Measurements from ENCODE around the gene OSBPL9. TPM values are rescaled to one million over a fixed set of nuclear protein-coding genes. Genes with fewer than 3 reads are reported as not detected.

Gene OSBPL9, protein sequence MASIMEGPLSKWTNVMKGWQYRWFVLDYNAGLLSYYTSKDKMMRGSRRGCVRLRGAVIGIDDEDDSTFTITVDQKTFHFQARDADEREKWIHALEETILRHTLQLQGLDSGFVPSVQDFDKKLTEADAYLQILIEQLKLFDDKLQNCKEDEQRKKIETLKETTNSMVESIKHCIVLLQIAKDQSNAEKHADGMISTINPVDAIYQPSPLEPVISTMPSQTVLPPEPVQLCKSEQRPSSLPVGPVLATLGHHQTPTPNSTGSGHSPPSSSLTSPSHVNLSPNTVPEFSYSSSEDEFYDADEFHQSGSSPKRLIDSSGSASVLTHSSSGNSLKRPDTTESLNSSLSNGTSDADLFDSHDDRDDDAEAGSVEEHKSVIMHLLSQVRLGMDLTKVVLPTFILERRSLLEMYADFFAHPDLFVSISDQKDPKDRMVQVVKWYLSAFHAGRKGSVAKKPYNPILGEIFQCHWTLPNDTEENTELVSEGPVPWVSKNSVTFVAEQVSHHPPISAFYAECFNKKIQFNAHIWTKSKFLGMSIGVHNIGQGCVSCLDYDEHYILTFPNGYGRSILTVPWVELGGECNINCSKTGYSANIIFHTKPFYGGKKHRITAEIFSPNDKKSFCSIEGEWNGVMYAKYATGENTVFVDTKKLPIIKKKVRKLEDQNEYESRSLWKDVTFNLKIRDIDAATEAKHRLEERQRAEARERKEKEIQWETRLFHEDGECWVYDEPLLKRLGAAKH
- total RNA-seq (2021; fragmentation: NEBNext Ultra II Directional; extraction: Animal tissue kit (Norgen Biotek cat#: 25700)): 10 to 100 TPM; 39.8 to 54.2 (median 44.8) TPM
- long read RNA-seq, transcript OSBPL9-207 (20 exons, 2,755 nt): minor isoform, 9 of 92 reads
- long read RNA-seq, transcript OSBPL9-203 (24 exons, 2,893 nt): major isoform, 23 of 92 reads
- long read RNA-seq, transcript OSBPL9-222 (21 exons, 2,210 nt): minor isoform, 12 of 92 reads
- long read RNA-seq, partial matches to known transcripts: 25 of 92 reads
- long read RNA-seq, other reads (novel, unspliced or antisense): 16 of 92 reads

DNA sequence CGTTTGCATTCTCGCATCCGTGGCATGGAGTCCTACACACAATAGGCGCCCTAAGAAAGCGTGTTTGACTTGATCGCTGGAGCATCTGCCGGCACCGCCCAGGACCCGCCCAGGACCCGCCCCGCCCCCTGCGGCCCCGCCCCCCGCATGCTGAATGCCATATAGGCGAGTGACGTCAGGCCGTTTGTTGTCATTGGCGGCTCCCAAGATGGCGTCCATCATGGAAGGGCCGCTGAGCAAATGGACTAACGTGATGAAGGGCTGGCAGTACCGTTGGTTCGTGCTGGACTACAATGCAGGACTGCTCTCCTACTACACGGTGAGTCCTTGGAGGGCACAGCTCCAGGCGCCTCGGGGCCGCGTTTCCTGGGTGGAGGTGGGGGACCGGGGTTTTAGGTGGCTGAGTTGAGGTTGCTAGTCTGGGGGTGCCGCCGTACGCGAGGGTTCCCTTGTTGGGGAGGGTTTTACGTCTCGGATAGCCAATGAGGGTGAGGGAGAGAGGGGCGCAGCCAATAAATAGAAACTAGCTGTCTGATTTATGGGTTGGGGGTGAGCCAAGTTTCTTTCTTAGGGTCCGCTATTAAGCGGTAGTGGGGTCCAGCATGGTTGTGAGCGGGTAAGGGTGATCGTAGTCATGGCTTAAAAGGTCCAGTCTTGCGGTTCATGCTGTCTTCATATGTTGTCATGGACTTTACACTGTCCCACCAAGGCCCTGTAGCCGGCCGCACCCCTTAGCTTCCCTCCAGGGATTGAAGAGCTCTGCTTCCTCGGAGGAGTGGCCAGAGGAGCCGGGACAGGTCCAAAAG is at the start of gene OSBPL9:
Gene OSBPL9 (plus strand): TSS at position 190 of the 806 bp plus-strand sequence. CDS start 19 bp downstream, at position 209.
- Mint-ChIP-seq H3K4me3 (peak within 1 kb of the TSS; percentile 100), H3K36me3 (ENCODE audit: low read depth) (peaks cover 5% of the 10 kb centered on the region), H3K27ac (peak within 1 kb of the TSS; percentile 99), H3K27me3 (ENCODE audit: insufficient read depth) (peaks cover 2% of the 10 kb centered on the region; the same call in 1 of the 2 replicates), H3K9me3 (no peaks in the 10 kb centered on the region), H3K4me1 (ENCODE audit: low read depth) (peaks cover 72% of the 10 kb centered on the region)
- DNase-seq: peak; percentile 84
- TF ChIP-seq, protein P1, sequence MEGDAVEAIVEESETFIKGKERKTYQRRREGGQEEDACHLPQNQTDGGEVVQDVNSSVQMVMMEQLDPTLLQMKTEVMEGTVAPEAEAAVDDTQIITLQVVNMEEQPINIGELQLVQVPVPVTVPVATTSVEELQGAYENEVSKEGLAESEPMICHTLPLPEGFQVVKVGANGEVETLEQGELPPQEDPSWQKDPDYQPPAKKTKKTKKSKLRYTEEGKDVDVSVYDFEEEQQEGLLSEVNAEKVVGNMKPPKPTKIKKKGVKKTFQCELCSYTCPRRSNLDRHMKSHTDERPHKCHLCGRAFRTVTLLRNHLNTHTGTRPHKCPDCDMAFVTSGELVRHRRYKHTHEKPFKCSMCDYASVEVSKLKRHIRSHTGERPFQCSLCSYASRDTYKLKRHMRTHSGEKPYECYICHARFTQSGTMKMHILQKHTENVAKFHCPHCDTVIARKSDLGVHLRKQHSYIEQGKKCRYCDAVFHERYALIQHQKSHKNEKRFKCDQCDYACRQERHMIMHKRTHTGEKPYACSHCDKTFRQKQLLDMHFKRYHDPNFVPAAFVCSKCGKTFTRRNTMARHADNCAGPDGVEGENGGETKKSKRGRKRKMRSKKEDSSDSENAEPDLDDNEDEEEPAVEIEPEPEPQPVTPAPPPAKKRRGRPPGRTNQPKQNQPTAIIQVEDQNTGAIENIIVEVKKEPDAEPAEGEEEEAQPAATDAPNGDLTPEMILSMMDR (IDR thresholded peaks at IDR 0.05): no peak

DNA sequence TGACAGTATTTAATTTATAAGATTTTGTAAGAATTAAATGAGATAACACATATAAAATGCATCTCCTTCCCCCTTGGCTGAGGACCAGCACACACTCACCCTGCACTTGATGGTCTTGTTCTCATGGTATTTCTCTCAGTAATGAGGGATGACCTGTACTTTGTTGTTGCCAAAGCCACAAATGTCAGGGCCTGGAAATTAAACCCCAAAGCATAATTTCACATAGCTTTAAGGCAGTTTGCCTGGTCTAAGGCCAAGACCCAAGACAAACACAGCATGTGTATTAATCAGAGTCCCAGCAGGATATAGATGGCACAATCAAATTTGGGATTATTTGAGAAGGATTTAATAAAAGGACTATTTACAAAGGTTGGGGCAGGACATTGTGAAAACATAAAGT is 49.2 kb upstream of the OSBPL9 start:
- H3K4me1 Mint-ChIP-seq (ENCODE audit: low read depth): peaks cover 9% of the 10 kb centered on the region
- peak; percentile 95 for DNase-seq
- peaks cover 1% of the 10 kb centered on the region; the same call in 1 of the 2 replicates for H3K27me3 Mint-ChIP-seq (ENCODE audit: insufficient read depth)
- no peaks in the 10 kb centered on the region for H3K9me3 Mint-ChIP-seq
- H3K4me3 Mint-ChIP-seq: no peak overlapping the region
- H3K36me3 Mint-ChIP-seq (ENCODE audit: low read depth): no peaks in the 10 kb centered on the region
- TF ChIP-seq, protein P1 (IDR thresholded peaks at IDR 0.05): no peak
- peak overlapping the region; percentile 70 for H3K27ac Mint-ChIP-seq

DNA sequence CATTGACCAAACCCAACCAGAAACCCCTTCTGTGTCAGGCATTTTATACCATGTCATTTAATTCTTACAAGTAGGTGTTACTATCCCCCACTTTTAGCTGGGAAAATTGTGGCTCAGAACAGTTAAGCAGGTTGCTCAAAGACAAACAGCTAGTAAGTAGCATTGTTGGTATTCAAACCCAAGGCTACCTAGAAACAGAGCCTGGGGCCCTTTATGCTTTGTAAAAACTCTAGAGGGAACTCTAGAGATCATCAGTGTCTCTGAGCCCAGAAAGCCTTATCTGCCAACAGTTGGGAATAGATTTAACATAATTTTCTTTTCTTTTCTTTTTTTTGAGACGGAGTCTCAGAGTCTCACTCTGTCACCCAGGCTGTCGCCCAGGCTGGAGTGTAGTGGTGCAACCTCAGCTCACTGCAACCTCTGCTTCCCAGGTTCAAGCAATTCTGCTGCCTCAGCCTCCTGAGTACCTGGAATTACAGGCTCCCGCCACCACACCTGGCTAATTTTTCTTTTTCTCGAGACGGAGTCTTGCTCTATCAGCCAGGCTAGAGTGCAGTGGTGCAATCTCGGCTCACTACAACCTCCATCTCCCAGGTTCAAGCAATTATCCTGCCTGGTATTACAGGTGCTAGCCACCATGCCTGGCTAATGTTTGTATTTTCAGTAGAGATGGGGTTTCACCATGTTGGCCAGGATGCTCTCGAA is 48.5 kb upstream of the OSBPL9 start:
- H3K27ac Mint-ChIP-seq: peak overlapping the region; percentile 85
- H3K4me3 Mint-ChIP-seq: no peak overlapping the region
- H3K27me3 Mint-ChIP-seq (ENCODE audit: insufficient read depth): peaks cover 1% of the 10 kb centered on the region; the same call in 1 of the 2 replicates
- peak; percentile 21 for DNase-seq
- no peaks in the 10 kb centered on the region for H3K9me3 Mint-ChIP-seq
- no peaks in the 10 kb centered on the region for H3K36me3 Mint-ChIP-seq (ENCODE audit: low read depth)
- TF ChIP-seq, protein P1 (IDR thresholded peaks at IDR 0.05): no peak
- H3K4me1 Mint-ChIP-seq (ENCODE audit: low read depth): peaks cover 10% of the 10 kb centered on the region

DNA sequence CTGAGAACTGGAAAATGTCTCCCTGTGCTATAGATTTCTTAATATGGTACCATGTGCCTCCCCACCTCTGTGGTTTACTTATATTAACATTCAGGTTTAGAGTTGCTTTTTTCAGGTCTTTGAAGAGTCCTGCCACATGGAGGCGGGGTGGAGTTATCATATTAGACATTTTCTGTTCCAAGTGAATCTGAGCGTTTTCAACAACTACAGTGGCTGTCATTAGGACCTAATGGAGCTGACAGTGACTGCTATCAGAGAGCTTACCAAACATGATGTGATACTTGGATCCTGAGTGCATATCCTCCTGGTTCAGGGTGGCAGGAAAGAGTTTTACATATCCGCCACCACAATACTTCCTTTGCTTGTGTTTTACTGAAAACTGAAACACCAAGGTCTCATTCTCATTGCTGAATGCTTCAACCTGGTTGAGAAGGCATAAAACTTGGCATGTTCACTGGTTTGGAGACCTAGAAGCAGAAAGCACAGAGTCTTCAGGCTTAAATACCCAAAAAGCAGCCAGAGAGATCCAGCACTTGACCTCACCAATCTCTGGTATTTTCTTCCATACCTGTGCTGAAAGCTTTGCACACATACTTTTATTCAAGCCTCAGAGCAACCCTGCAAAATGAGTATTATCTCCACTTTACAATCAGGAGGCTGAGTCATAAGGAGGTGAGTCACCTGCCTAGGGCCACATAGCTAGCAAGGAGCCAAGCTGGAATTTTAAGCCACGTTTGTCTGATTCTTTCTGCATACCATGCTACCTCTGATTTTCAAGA is 47.4 kb upstream of the OSBPL9 start:
- Mint-ChIP-seq H3K36me3 (ENCODE audit: low read depth) (no peaks in the 10 kb centered on the region), H3K9me3 (no peaks in the 10 kb centered on the region), H3K4me3 (peak overlapping the region; percentile 44), H3K27ac (peak overlapping the region; percentile 85), H3K27me3 (ENCODE audit: insufficient read depth) (no peaks in the 10 kb centered on the region), H3K4me1 (ENCODE audit: low read depth) (peaks cover 10% of the 10 kb centered on the region)
- peak; percentile 82 for DNase-seq
- TF ChIP-seq, protein P1 (IDR thresholded peaks at IDR 0.05): peak; percentile 43

All from HFFc6 (cell line).